Left renal pelvis (tissue), 4 donors: ENCODE results near the gene BRSK2. TPM values are rescaled to one million over a fixed set of nuclear protein-coding genes. Genes with fewer than 3 reads are reported as not detected.

Experiments used
- DNase-seq, 4 donors: peaks; one replicate each; pipeline ENCODE4 v3.0.0-alpha.2; 2013; ENCODE audit warnings: low read depth in 4 of 4, low spot score in 3 of 4
- polyA plus RNA-seq, 4 donors: library from polyadenylated mRNA; unstranded; fragments of 120-200 nt; gene quantifications; one replicate each; pipeline ENCODE4 v1.2.1, GENCODE V29; 2013; ENCODE audit not compliant: insufficient read length in 4 of 4

Gene BRSK2
- polyA plus RNA-seq, 4 donors: 0.64 to 1.1 (median 0.89) TPM

GRCh38 chr11:1490651-1491050, 100.9 kb downstream of the BRSK2 start:
- DNase-seq: no peak

GRCh38 chr11:1491379-1491778, 101.6 kb downstream of the BRSK2 start:
- no peak for DNase-seq

DNA sequence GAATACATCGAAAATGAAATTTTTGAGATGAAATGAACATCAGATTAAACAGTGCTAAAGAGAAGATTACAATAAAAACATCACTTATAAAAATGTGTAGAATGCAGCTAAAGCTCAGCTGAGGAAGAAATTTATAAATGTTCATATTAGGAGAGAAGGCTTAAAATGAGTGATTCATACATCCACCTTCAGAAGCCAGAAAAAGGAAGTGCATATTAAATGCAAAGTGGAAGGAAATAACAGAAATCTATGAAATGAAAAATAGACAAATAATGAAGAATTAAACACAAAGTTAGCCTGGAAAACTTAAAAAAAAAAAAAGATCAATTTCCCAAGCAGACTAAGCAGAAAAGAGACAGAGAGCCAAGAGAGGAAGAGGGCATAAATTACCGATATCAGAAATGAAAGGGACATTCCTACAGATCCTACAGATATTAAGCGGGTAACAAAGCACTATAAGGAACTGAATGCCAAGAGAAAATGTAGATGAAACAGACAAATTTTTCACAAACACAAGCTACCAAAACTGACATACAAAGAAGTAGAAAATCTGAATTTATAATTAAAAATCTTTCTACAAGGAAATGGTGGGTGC, 104.0 kb downstream of the BRSK2 start:
- DNase-seq: no peak

DNA sequence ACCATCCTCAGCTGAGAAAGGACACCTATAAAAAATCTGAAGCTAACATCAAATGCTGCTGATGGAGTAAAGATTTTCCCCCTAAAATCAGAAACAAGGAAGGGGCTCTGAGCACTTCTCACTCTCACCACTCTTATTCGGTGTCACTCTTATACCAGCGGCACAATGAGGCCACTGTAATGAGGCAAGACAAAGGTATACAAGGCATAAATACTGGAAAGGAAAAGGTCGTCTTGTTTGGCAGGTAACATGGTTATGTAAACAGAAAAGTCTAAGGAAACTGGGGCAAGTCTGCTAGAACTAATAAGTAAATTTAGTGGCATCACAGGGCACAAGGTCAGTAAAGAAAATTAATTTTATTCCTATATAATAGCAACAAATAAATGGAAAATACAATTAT, 104.9 kb downstream of the BRSK2 start:
- no peak for DNase-seq

DNA sequence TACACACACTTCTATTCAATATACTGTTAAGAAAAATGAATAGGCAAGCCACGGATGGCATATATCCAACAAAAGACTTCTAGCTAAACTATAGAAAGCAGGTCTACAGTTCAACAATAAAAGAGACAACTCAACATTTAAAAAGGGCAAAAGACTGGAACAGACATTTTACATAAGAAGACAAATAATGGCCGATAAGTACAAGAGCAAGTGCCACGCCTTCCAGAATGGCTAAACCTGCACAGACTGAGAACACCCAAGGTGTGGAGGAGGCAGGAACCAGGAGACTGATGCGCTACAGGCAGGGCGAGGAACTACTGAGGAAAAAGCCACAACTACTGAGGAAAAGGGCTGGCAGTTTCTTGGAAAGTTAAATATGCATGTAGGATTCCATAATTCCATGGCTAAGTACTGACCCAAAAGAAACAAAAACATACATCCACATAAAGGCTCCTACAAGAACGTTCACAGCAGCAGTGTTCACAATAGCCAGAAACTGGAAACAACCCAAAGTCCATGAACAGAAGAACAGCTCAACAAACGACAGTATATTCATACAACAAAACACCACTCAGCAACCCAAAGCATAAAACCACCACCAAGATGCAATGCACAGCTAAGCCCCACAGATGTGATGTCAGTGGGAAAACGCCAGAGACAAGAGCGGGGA, 106.5 kb downstream of the BRSK2 start:
- no peak for DNase-seq

DNA sequence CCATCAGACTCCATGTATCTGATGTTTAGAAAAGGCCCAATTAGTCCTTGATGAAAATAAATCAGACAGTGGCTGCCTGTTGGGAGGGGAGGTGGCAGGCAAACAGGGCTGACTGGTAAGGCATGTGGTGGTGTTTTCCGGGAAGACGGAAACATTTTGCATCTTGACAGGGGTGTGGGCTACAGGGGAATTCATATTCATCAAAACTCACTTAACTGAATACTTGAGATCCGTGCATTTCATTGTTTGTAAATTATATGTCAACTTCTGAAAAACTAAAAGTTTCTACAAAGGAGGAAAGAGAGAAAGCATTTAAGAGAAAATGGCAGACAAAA, 107.0 kb downstream of the BRSK2 start:
- no peak for DNase-seq

- no peak for DNase-seq
Observed at GRCh38 chr11:1497600-1497999, 107.9 kb downstream of the BRSK2 start.

GRCh38 chr11:1498262-1498661, 108.5 kb downstream of the BRSK2 start:
- DNase-seq: no peak

DNA sequence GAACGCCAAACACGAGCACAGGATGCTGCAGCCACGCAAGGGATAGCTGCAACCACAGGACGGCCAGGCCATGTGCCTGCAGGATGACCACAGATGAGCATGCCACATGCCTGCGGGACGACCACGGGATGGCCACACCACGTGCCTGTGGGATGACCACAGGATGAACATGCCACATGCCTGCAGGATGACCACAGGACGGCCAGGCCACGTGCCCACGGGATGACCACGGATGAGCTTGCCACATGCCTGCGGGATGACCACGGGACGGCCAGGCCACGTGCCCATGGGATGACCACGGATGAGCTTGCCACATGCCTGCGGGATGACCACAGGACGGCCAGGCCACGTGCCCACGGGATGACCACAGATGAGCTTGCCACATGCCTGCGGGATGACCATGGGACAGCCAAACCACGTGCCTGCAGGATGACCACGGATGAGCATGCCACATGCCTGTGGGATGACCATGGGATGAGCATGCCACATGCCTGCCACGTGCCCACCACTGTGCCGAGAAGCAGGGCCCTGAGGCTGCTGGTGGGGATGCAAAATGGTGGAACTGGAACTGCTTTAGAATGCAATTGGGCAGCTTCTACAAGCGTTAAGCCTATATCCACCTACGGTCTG, 109.6 kb downstream of the BRSK2 start:
- DNase-seq: no peak

DNA sequence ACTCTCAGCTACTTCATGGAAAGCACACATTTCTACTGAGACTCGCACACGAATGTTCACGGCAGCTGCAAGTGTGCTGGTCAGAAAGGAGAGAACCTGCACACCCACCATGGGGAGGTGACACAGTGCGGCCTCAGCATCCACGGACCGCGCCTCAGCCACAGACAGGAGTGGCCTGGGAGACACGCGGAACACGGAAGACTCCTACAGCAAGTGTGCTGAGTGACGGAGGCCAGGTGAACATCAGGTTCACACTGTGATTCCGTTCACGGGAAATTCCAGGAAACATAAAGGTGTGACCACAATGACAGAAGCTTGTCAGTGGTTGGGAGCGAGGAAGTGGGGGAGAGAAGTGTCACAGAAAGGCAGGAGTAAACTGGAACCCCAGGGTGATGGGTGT, 110.2 kb downstream of the BRSK2 start:
- no peak for DNase-seq

DNA sequence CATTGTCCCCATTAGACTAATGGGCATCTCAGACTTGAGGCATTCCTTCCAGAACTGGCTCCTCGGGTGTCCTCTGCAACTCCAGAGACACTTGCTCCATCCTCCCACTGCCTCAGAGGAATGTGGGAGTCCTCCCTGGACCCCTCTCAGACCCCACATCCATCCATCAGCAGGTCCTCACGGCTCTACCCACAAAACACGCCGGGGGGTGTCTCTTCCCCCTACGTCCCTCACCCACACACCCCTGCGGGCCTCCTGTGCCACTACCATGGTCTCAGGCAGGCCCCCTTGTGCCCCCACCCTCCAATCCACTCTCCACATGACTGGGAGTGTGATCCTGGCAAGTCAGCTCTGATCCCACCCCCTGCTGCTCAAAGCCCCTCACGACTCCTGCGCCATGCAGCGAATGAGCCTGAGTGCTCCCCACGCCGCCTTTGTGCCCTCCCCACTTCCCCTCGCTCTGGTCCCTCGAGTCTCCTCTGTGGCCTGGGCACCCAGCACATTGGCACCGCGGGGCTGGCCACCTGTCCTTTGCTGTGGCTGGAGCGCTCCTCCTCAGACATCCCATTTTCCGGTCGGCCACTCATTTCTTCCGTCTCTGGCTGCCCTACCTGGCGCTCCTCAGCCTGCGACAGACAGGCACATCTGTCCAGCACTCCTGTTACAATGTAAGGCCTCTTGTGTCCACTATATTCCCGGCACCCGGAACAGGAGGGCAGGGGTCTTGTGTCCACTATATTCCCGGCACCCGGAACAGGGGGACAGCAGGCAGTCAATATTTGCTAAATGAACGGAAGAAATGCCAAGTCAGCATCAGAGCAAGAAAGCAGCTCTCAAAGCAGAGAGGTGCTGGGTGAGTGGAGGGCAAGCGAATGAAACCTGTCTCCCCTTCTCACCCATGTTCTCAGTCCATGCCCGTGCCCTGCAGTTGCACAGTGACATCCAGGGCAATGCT, 111.0 kb downstream of the BRSK2 start:
- no peak for DNase-seq

DNA sequence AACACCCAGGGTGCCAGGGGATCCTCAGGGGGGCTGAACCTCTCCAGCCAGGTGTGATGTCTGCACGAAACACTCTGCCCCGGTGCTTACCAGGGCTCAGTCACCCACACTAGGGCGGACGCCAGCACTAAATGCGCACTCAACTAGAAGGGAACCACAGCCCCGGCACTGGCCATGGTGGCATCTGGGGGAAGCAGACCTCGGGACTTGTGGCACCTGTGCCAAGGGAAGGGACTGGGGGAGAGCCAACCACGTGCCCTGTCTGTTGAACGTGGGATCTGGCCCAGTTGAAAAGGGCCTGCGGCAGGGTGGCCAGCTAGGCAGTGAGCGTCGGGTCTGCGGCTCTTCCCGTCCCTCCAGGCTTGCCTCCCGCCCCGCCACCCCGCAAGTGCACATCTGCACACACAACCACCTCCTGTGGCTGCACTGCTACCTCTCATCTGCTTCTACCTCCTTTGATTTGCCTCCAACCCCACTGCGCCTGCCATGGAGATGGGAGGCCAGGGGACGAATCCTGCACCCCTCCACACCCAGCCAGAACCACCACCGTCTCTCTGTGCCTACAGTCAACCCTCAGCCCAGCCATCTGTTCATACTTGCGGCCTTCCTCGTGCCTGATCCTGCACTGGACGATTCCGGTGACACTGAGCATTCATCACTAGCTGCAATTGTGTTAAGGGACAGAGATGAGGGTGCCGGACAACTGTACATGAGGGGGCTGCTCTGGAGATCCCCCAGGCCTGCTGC, 111.9 kb downstream of the BRSK2 start:
- DNase-seq: no peak

DNA sequence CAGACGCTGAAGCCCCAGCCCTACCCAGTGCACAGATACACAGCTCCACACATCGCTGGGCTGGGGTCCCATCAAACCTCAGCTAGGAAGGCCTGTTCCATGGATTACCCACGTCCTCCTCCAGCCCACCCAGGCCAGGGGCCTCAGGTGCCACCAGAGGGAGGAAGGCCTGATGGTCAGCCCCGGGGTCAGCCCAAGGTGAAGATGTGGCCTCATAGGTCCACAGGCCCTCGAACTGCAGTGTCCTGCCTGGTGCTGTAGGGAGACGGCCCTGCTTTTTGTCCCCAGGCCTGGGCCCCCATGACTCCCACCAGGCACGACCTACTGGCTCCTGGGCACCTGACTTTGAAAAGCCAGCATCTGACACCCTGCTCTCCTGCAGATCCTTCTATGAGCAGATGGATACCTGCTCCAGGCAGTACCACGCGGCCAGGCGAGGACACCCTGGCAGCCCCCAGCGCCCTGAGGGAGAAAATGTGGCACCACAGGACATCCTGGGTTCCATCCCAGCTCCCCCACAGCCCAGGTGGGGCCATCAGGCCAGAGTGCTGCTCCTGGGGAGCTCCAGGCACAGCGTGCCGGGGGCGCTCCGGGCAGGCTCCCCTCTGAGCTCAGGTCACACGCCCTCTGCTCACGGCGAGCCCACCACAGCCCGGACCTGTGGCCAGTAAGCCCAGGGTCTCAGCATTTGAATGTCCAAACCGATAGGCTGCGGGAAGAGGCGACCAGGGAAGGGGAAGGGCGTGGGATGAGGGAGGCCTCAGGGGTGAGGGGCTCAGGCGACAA, 112.6 kb downstream of the BRSK2 start:
- no peak for DNase-seq

DNA sequence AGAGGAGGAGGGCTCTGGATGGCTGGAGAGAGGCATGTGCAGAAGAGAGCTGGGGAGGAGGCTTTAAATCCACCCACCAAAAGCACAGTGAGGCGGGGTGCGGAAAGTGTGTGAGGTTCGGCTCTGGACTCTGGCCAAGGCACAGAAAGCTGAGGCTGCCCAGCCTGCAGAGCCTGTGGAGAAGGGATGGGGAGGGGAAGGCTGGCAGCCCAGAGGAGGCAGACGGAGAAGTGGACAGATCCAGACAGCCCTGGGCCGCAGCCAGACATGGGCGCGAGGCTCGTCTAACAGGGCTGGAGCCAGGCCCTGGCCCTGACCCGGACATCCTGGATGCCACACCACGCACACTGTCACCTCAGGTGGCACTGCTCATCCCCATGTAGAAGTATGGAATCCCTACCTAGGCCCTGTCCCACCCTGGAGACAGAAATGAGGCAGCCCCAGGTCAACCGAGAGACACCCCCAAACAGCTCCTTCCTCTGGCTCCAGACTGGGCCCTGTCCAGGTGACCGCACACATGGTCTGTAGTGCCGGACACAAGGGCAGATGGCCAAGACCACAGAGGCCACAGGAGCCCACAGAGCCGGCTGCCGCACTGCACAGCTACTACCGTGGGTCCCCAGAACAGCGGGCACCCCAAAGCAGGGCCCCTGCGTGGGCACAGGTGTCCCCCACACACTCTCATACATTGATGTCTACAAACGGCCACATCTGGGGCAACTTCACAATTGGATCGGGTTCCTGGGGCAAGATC, 113.4 kb downstream of the BRSK2 start:
- no peak for DNase-seq

DNA sequence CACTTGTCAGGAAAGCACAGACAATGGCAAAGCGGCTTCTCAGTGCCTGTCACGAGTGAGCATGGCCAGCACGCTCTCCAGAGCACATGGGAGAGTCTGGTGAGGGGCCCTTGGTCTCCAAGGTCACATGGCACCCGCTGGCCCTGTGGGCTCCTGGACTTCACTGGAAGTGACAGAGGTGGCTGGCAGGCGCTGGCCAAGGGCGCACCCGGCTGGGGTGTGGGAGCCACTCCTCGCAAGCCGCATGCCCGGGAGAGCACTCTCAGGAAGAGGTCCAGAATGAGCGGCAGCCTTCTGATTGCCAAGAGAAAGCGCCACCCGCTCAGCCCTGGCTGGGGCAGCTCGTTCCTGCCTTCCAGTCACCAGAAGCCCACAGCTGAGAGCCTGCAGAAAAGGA, 114.0 kb downstream of the BRSK2 start:
- no peak for DNase-seq

- no peak for DNase-seq
Observed at GRCh38 chr11:1504138-1504537, 114.4 kb downstream of the BRSK2 start.

- DNase-seq: no peak
Observed at GRCh38 chr11:1504581-1505290, 115.0 kb downstream of the BRSK2 start.

GRCh38 chr11:1505480-1505879, 115.7 kb downstream of the BRSK2 start:
- DNase-seq: no peak
